Vagina (tissue), 2 donors: Measurements from ENCODE around the gene IL2RA.

Source experiments
- CTCF ChIP-seq, 3 experiments: fragments of 450-650 bp in 2 of 3; fragments of 200-600 bp in 1 of 3; sonication (generic) in 1 of 3; IDR thresholded peaks; one replicate each; pipeline ENCODE4 v1.5.1; 2017 to 2019; ENCODE audit warnings: antibody characterized with exemption in 3 of 3, mild to moderate bottlenecking in 2 of 3, moderate library complexity in 2 of 3
- POLR2A ChIP-seq, 2 donors: fragments of 450-650 bp; IDR thresholded peaks; one replicate each; pipeline ENCODE4 v1.6.1; 2017; ENCODE audit warnings: antibody characterized with exemption in 2 of 2, mild to moderate bottlenecking in 2 of 2, moderate library complexity in 2 of 2
- POLR2AphosphoS5 ChIP-seq, 2 donors: sonication (generic); formaldehyde crosslinking; IDR thresholded peaks; one replicate each; pipeline ENCODE4 v1.9.0; 2017; ENCODE audit warnings: antibody characterized with exemption in 2 of 2, mild to moderate bottlenecking in 2 of 2, low read depth in 1 of 2; ENCODE audit not compliant: insufficient read depth in 1 of 2

GRCh38 chr10:6025683-6026255 lies 36.4 kb downstream of the IL2RA start:
- TF ChIP-seq CTCF (IDR thresholded peaks at IDR 0.05), result no peak
- TF ChIP-seq POLR2AphosphoS5 (IDR thresholded peaks at IDR 0.05; ENCODE audit: insufficient read depth in 1 of 2, low read depth in 1 of 2), result no peak
- TF ChIP-seq POLR2A (IDR thresholded peaks at IDR 0.05), result no peak
